Activated CD4-positive, alpha-beta T cell treated with anti-CD3 and anti-CD28 coated beads, Interleukin-2, amount 10 ng/mL, durations not matched to agents 7 days and 5 days (primary cell): ENCODE results near the gene DHRS2. TPM values are rescaled to one million over a fixed set of nuclear protein-coding genes. Genes with fewer than 3 reads are reported as not detected.
"Not testable (repeated sequence)": the region's sequence is repeated elsewhere in the genome, so short reads cannot be mapped to it uniquely, and the experiment has no call there.

Experiments used
- CTCF ChIA-PET: fragments of 350-600 bp; sonication (Branson Sonifier 250); formaldehyde crosslinking; loops from one replicate; lab custom pipeline; 2021; ENCODE audit warnings: antibody characterized with exemption; lab: Charles Lee
- POLR2A ChIA-PET: fragments of 350-600 bp; sonication (Branson Sonifier 250); formaldehyde crosslinking; loops from one replicate; lab custom pipeline; 2021; ENCODE audit warnings: antibody characterized with exemption; lab: Charles Lee
- DNase-seq: peaks from one replicate; pipeline ENCODE4 v3.0.0-alpha.2; 2020
- H3K27ac Mint-ChIP-seq: one replicate; pipeline ENCODE4 v1.8.0; 2021; ENCODE audit warnings: mild to moderate bottlenecking, moderate library complexity, mixed read lengths
- H3K27me3 Mint-ChIP-seq: one replicate; pipeline ENCODE4 v1.8.0; 2021; ENCODE audit warnings: mixed read lengths
- H3K36me3 Mint-ChIP-seq: one replicate; pipeline ENCODE4 v1.8.0; 2021; ENCODE audit warnings: low read depth, mixed read lengths
- H3K4me1 Mint-ChIP-seq: one replicate; pipeline ENCODE4 v1.8.0; 2021; ENCODE audit warnings: mixed read lengths
- H3K4me3 Mint-ChIP-seq: one replicate; pipeline ENCODE4 v1.8.0; 2021; ENCODE audit warnings: mild to moderate bottlenecking, moderate library complexity, mixed read lengths
- H3K9me3 Mint-ChIP-seq: one replicate; pipeline ENCODE4 v1.8.0; 2021; ENCODE audit warnings: mixed read lengths
- total RNA-seq, 2 experiments: library from RNA; stranded (reverse); gene quantifications; one replicate each; pipeline ENCODE4 v1.2.3, GENCODE V29; 2021

DHRS2 gene
- total RNA-seq, 2 experiments from 2014 or later, result 0.44 to 0.50 TPM

- peaks cover 3% of the 10 kb centered on the region for H3K27me3 Mint-ChIP-seq
- POLR2A ChIA-PET, result no interaction called here
- DNase-seq, result no peak
- no peaks in the 10 kb centered on the region for H3K4me1 Mint-ChIP-seq
- H3K27ac Mint-ChIP-seq, result no peak overlapping the region
- CTCF ChIA-PET, result interaction anchor here (2.3 kb wide), 1 partner anchor 35 kb away, joined by 6 read pairs; no protein-coding TSS in a partner anchor
- H3K36me3 Mint-ChIP-seq, result no peaks in the 10 kb centered on the region
- H3K9me3 Mint-ChIP-seq, result no peaks in the 10 kb centered on the region
- H3K4me3 Mint-ChIP-seq, result no peak overlapping the region
These were observed 31.0 kb downstream of the DHRS2 start for GRCh38 chr14:23667134-23667533.

GRCh38 chr14:23669441-23669840 is 33.3 kb downstream of the DHRS2 start:
- H3K36me3 Mint-ChIP-seq, result no peaks in the 10 kb centered on the region
- H3K27me3 Mint-ChIP-seq, result peaks cover 3% of the 10 kb centered on the region
- H3K4me1 Mint-ChIP-seq, result no peaks in the 10 kb centered on the region
- no peak overlapping the region for H3K27ac Mint-ChIP-seq
- no peak overlapping the region for H3K4me3 Mint-ChIP-seq
- H3K9me3 Mint-ChIP-seq, result no peaks in the 10 kb centered on the region
- DNase-seq, result no peak
- ChIA-PET CTCF (no interaction called here), POLR2A (no interaction called here)

GRCh38 chr14:23670481-23670880 is 34.3 kb downstream of the DHRS2 start:
- Mint-ChIP-seq H3K27me3 (peaks cover 3% of the 10 kb centered on the region), H3K36me3 (no peaks in the 10 kb centered on the region), H3K9me3 (no peaks in the 10 kb centered on the region), H3K4me3 (no peak overlapping the region), H3K4me1 (no peaks in the 10 kb centered on the region), H3K27ac (no peak overlapping the region)
- DNase-seq, result no peak
- POLR2A ChIA-PET, result no interaction called here
- CTCF ChIA-PET, result no interaction called here

- POLR2A ChIA-PET, result no interaction called here
- Mint-ChIP-seq H3K9me3 (no peaks in the 10 kb centered on the region), H3K27me3 (peaks cover 7% of the 10 kb centered on the region)
These were observed 36.0 kb downstream of the DHRS2 start for GRCh38 chr14:23672200-23672599.

GRCh38 chr14:23675337-23675736 is 39.2 kb downstream of the DHRS2 start:
- peaks cover 22% of the 10 kb centered on the region for H3K27me3 Mint-ChIP-seq
- H3K9me3 Mint-ChIP-seq, result no peaks in the 10 kb centered on the region
- no peaks in the 10 kb centered on the region for H3K36me3 Mint-ChIP-seq
- DNase-seq, result no peak
- ChIA-PET CTCF (interaction anchor here (0.6 kb wide), 1 partner anchor 47 kb away, joined by 3 read pairs; no protein-coding TSS in a partner anchor), POLR2A (no interaction called here)
- H3K4me1 Mint-ChIP-seq, result no peaks in the 10 kb centered on the region
- no peak overlapping the region for H3K27ac Mint-ChIP-seq
- H3K4me3 Mint-ChIP-seq, result no peak overlapping the region

More at GRCh38 chr14:23672200-23672599, 36.0 kb downstream of the DHRS2 start:
- CTCF ChIA-PET, result interaction anchor here (1.0 kb wide), 1 partner anchor 9 kb away, joined by 4 read pairs; no protein-coding TSS in a partner anchor
- no peaks in the 10 kb centered on the region for H3K4me1 Mint-ChIP-seq
- no peak overlapping the region for H3K4me3 Mint-ChIP-seq
- DNase-seq, result no peak
- no peaks in the 10 kb centered on the region for H3K36me3 Mint-ChIP-seq
- no peak overlapping the region for H3K27ac Mint-ChIP-seq

- POLR2A ChIA-PET, result no interaction called here
- no peak overlapping the region for H3K4me3 Mint-ChIP-seq
These were observed 39.7 kb downstream of the DHRS2 start for GRCh38 chr14:23675906-23676305.

GRCh38 chr14:23681337-23681736 is 45.2 kb downstream of the DHRS2 start:
- POLR2A ChIA-PET, result no interaction called here
- CTCF ChIA-PET, result interaction anchor here (1.9 kb wide), 2 partner anchors 10 to 20 kb away, joined by 4 to 5 read pairs; no protein-coding TSS in a partner anchor
- H3K9me3 Mint-ChIP-seq, result no peaks in the 10 kb centered on the region

More at GRCh38 chr14:23675906-23676305, 39.7 kb downstream of the DHRS2 start:
- CTCF ChIA-PET, result no interaction called here
- Mint-ChIP-seq H3K27ac (no peak overlapping the region), H3K36me3 (no peaks in the 10 kb centered on the region), H3K27me3 (peaks cover 22% of the 10 kb centered on the region), H3K9me3 (no peaks in the 10 kb centered on the region), H3K4me1 (no peaks in the 10 kb centered on the region)
- no peak for DNase-seq

GRCh38 chr14:23689709-23690514 is 53.7 kb downstream of the DHRS2 start:
- H3K27ac Mint-ChIP-seq, H3K4me3 Mint-ChIP-seq, POLR2A ChIA-PET, H3K9me3 Mint-ChIP-seq, H3K36me3 Mint-ChIP-seq, H3K27me3 Mint-ChIP-seq, H3K4me1 Mint-ChIP-seq, DNase-seq: not testable (repeated sequence)
- CTCF ChIA-PET, result interaction anchor here (0.9 to 1.0 kb wide), 2 partner anchors 9 to 18 kb away, joined by 3 read pairs; no protein-coding TSS in a partner anchor

More at GRCh38 chr14:23681337-23681736, 45.2 kb downstream of the DHRS2 start:
- Mint-ChIP-seq H3K4me1 (no peaks in the 10 kb centered on the region), H3K36me3 (no peaks in the 10 kb centered on the region), H3K4me3 (no peak overlapping the region), H3K27ac (no peak overlapping the region), H3K27me3 (peaks cover 28% of the 10 kb centered on the region)
- DNase-seq, result no peak

- ChIA-PET CTCF (interaction anchor here (1.4 kb wide), 1 partner anchor 9 kb away, joined by 5 read pairs; no protein-coding TSS in a partner anchor), POLR2A (no interaction called here)
- Mint-ChIP-seq H3K4me1 (no peaks in the 10 kb centered on the region), H3K27me3 (peaks cover 8% of the 10 kb centered on the region), H3K4me3 (no peak overlapping the region), H3K36me3 (no peaks in the 10 kb centered on the region), H3K27ac (no peak overlapping the region), H3K9me3 (no peaks in the 10 kb centered on the region)
- no peak for DNase-seq
These were observed 56.3 kb downstream of the DHRS2 start for GRCh38 chr14:23692416-23692815.

GRCh38 chr14:23693252-23693775 is 57.1 kb downstream of the DHRS2 start:
- Mint-ChIP-seq H3K36me3 (no peaks in the 10 kb centered on the region), H3K27me3 (peaks cover 17% of the 10 kb centered on the region), H3K4me3 (no peak overlapping the region), H3K27ac (no peak overlapping the region), H3K4me1 (no peaks in the 10 kb centered on the region), H3K9me3 (no peaks in the 10 kb centered on the region)
- DNase-seq, result no peak
- POLR2A ChIA-PET, result no interaction called here
- CTCF ChIA-PET, result interaction anchor here (0.6 to 1.4 kb wide), 3 partner anchors 9 to 130 kb away, joined by 3 to 5 read pairs (median 3); no protein-coding TSS in a partner anchor

GRCh38 chr14:23694085-23694948 is 58.2 kb downstream of the DHRS2 start:
- POLR2A ChIA-PET, result no interaction called here
- Mint-ChIP-seq H3K4me3 (no peak overlapping the region), H3K4me1 (no peaks in the 10 kb centered on the region), H3K36me3 (no peaks in the 10 kb centered on the region), H3K27ac (no peak overlapping the region), H3K27me3 (peaks cover 17% of the 10 kb centered on the region), H3K9me3 (no peaks in the 10 kb centered on the region)
- CTCF ChIA-PET, result interaction anchor here (1.3 to 1.4 kb wide), 3 partner anchors 8 to 12 kb away, joined by 3 to 5 read pairs (median 4); no protein-coding TSS in a partner anchor
- DNase-seq, result no peak
